Liver (tissue), 3 donors: ENCODE data around the gene KLRF1.

ENCODE experiments used
- HNF4A ChIP-seq, 2 donors: conservative IDR thresholded peaks; 2 replicates each; pipeline ENCODE4 v1.6.1; 2016; ENCODE audit warnings: antibody characterized with exemption in 2 of 2, mild to moderate bottlenecking in 2 of 2
- JUND ChIP-seq, 2 donors: IDR thresholded peaks; 2 replicates each; pipeline ENCODE4 v1.6.1; 2016; ENCODE audit warnings: antibody characterized with exemption in 2 of 2
- RAD21 ChIP-seq, 2 donors: IDR thresholded peaks; 2 replicates each; pipeline ENCODE4 v1.6.1; 2016; ENCODE audit warnings: antibody characterized with exemption in 2 of 2, mild to moderate bottlenecking in 2 of 2
- TF ChIP-seq, protein P1 (sequence below): fragments of 150-350 bp; IDR thresholded peaks from 2 replicates; pipeline ENCODE4 v1.5.1; 2017; ENCODE audit warnings: improper control_type of control experiment, low read depth, low read length; ENCODE audit not compliant: missing input control
- TF ChIP-seq, protein P2 (sequence below): IDR thresholded peaks from 2 replicates; pipeline ENCODE4 v1.6.1; 2016; ENCODE audit warnings: antibody characterized with exemption
- donor health status: healthy.
- donor health status: healthy.

DNA sequence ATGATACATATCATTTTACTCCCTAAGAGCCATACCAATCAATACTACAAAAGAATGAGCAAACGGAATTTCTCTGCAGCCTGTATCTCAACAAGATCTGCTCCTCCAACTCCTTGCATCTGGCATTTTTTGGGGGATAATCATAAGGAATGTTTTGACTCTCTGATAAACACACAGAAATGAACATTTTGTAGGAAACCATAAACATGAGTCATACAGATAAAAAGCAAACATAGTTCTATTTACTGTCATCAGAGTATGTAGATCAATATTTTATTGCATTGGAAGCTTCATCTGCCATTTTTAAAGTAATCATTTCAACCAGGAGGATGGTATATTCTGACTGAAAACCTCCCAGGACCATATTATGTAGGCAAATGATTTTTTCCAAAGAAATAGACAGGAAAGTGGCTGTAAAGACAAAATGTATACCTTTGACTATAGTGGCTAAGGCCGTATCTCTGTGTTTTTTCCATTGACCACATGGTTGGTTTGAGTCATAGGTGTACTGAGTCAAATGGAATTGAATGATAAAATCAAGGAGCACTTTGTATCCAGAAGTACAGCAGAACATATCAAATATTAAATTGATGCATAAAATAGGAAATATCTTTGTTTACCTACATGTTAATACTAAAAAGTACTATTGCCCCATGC, 34.2 kb upstream of the KLRF1 start:
- TF ChIP-seq, protein P1, sequence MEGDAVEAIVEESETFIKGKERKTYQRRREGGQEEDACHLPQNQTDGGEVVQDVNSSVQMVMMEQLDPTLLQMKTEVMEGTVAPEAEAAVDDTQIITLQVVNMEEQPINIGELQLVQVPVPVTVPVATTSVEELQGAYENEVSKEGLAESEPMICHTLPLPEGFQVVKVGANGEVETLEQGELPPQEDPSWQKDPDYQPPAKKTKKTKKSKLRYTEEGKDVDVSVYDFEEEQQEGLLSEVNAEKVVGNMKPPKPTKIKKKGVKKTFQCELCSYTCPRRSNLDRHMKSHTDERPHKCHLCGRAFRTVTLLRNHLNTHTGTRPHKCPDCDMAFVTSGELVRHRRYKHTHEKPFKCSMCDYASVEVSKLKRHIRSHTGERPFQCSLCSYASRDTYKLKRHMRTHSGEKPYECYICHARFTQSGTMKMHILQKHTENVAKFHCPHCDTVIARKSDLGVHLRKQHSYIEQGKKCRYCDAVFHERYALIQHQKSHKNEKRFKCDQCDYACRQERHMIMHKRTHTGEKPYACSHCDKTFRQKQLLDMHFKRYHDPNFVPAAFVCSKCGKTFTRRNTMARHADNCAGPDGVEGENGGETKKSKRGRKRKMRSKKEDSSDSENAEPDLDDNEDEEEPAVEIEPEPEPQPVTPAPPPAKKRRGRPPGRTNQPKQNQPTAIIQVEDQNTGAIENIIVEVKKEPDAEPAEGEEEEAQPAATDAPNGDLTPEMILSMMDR, result no peak
- TF ChIP-seq, protein P2, sequence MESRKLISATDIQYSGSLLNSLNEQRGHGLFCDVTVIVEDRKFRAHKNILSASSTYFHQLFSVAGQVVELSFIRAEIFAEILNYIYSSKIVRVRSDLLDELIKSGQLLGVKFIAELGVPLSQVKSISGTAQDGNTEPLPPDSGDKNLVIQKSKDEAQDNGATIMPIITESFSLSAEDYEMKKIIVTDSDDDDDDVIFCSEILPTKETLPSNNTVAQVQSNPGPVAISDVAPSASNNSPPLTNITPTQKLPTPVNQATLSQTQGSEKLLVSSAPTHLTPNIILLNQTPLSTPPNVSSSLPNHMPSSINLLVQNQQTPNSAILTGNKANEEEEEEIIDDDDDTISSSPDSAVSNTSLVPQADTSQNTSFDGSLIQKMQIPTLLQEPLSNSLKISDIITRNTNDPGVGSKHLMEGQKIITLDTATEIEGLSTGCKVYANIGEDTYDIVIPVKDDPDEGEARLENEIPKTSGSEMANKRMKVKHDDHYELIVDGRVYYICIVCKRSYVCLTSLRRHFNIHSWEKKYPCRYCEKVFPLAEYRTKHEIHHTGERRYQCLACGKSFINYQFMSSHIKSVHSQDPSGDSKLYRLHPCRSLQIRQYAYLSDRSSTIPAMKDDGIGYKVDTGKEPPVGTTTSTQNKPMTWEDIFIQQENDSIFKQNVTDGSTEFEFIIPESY, result no peak
- TF ChIP-seq RAD21 (IDR thresholded peaks at IDR 0.05), result no peak
- no peak for TF ChIP-seq JUND (IDR thresholded peaks at IDR 0.05)
- TF ChIP-seq HNF4A (conservative IDR thresholded peaks at IDR 0.05), result no peak
